CD4-positive, CD25-positive, alpha-beta regulatory T cell (primary cell): ENCODE measurements around the gene SFT2D3. TPM values are rescaled to one million over a fixed set of nuclear protein-coding genes. Genes with fewer than 3 reads are reported as not detected.

Source experiments
- ATAC-seq, 2 donors: fragments of 150-1000 bp; cut with Tn5 transposase; one replicate each; pipeline ENCODE4 v1.10.0; 2021; ENCODE audit warnings: low read depth in 2 of 2, moderate number of reproducible peaks in 2 of 2, moderate library complexity in 1 of 2
- DNase-seq, 3 donors: peaks; one replicate each; pipeline versions ENCODE4 v3.0.0 to v3.0.0-alpha.2; 2012 to 2022; ENCODE audit warnings: mixed read lengths in 1 of 3
- H3K27ac ChIP-seq: one replicate; pipeline ENCODE4 v1.7.0; 2013; ENCODE audit warnings: mild to moderate bottlenecking, low read length; ENCODE audit not compliant: insufficient read depth, poor library complexity, severe bottlenecking
- H3K27me3 ChIP-seq: one replicate; pipeline ENCODE4 v1.7.0; 2013; ENCODE audit warnings: low read length; ENCODE audit not compliant: control insufficient read depth, insufficient read depth
- H3K36me3 ChIP-seq: one replicate; pipeline ENCODE4 v1.7.0; 2013; ENCODE audit warnings: mild to moderate bottlenecking, low read length, moderate library complexity; ENCODE audit not compliant: control insufficient read depth, insufficient read depth
- H3K4me1 ChIP-seq: 2 replicates; pipeline ENCODE4 v1.7.0; 2013; ENCODE audit warnings: mild to moderate bottlenecking, low read length; ENCODE audit not compliant: insufficient read depth, control insufficient read depth, poor library complexity, severe bottlenecking
- H3K4me3 ChIP-seq: one replicate; pipeline ENCODE4 v1.7.0; 2013; ENCODE audit warnings: low read depth, mild to moderate bottlenecking, low read length, moderate library complexity
- H3K9me3 ChIP-seq, 2 experiments: 1 replicate in 1 of 2; 2 replicates in 1 of 2; pipeline ENCODE4 v1.7.0; 2013; ENCODE audit warnings: low read length in 2 of 2, mild to moderate bottlenecking in 1 of 2, moderate library complexity in 1 of 2; ENCODE audit not compliant: control insufficient read depth in 2 of 2
- H3K27ac Mint-ChIP-seq, 3 donors: one replicate each; pipeline ENCODE4 v1.8.0; 2020 to 2022; ENCODE audit warnings: mild to moderate bottlenecking in 3 of 3, mixed read lengths in 3 of 3, moderate library complexity in 2 of 3
- H3K27me3 Mint-ChIP-seq: one replicate; pipeline ENCODE4 v1.8.0; 2022; ENCODE audit warnings: mild to moderate bottlenecking, mixed read lengths
- H3K36me3 Mint-ChIP-seq: one replicate; pipeline ENCODE4 v1.8.0; 2020; ENCODE audit warnings: mixed read lengths
- H3K4me1 Mint-ChIP-seq, 4 donors: one replicate each; pipeline ENCODE4 v1.8.0; 2020 to 2022; ENCODE audit warnings: mixed read lengths in 4 of 4, mild to moderate bottlenecking in 1 of 4
- H3K4me3 Mint-ChIP-seq, 4 donors: one replicate each; pipeline ENCODE4 v1.8.0; 2020 to 2022; ENCODE audit warnings: mild to moderate bottlenecking in 4 of 4, mixed read lengths in 4 of 4, moderate library complexity in 3 of 4
- H3K9me3 Mint-ChIP-seq, 7 donors: one replicate each; pipeline ENCODE4 v1.8.0; 2020 to 2022; ENCODE audit warnings: mixed read lengths in 7 of 7, mild to moderate bottlenecking in 3 of 7, moderate library complexity in 2 of 7
- polyA plus RNA-seq, 4 donors: library from polyadenylated mRNA; unstranded; fragments of 300-500 nt; fragmentation: Illumina TruSeq; gene quantifications; one replicate each; pipeline ENCODE4 v1.2.3, GENCODE V29; 2021
- total RNA-seq: library from RNA; stranded (reverse); gene quantifications from one replicate; pipeline ENCODE4 v1.2.3, GENCODE V29; 2022

The SFT2D3 gene
- total and polyA plus RNA-seq, 5 donors from 2014 or later: 1.4 to 7.6 (median 3.4) TPM

GRCh38 chr2:127669056-127669455, 32.2 kb upstream of the SFT2D3 start:
- no peaks in the 10 kb centered on the region for H3K9me3 ChIP-seq
- H3K4me3 ChIP-seq: no peak overlapping the region
- ATAC-seq (no peak), DNase-seq (no peak)
- peaks cover 0 to 4% (median under 1%) of the 10 kb centered on the region in 4 donors for H3K4me1 Mint-ChIP-seq
- H3K36me3 Mint-ChIP-seq: peaks cover 3% of the 10 kb centered on the region
- H3K9me3 Mint-ChIP-seq: no peaks in the 10 kb centered on the region
- H3K27ac Mint-ChIP-seq: no peak overlapping the region
- peaks cover 76% of the 10 kb centered on the region for H3K27me3 Mint-ChIP-seq
- H3K36me3 ChIP-seq: no peaks in the 10 kb centered on the region
- H3K4me1 ChIP-seq: no peaks in the 10 kb centered on the region
- no peak overlapping the region for H3K27ac ChIP-seq
- peaks cover 28% of the 10 kb centered on the region for H3K27me3 ChIP-seq
- H3K4me3 Mint-ChIP-seq: no peak overlapping the region

DNA sequence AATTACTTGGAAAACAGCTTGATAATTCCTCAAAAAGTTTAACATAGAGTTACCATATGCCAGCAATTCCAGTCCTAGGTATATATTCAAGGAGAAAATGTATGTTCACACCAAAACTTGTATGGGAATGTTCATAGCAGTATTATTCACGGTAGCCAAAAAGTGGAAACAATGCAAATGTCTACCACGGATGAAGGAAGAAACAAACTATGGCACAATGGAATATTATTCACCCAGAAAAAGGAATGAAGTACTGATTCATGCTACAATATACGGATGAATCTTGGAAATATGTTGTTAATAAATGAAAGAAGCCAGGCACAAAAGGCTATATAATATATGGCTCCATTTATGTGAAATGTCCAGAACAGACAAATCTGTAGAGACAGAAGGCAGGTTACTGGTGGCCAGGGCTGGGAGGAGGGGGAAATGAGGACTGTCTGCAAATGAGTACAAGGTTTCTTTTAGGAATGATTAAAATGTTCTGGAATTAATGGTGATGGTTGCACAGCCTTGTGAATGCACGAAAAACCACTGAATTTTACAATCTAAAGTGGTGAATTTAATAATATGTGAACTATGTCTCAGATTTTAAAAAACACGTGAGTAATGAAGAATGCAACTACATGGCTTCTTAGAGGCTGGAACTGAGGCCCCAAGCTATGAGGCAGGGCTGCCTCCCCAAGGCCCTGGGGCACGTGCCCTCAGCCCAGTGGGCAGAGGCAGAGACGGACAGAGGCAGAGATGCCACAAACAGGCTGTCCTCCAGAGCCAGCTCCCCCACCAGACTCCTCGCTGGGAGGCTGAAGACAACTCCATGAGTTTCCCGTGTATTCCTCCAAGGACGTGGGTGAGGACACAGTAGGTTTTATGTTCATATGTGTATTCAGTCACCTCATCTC, 31.0 kb upstream of the SFT2D3 start:
- Mint-ChIP-seq H3K9me3 (no peaks in the 10 kb centered on the region), H3K27me3 (peaks cover 76% of the 10 kb centered on the region), H3K4me3 (no peak overlapping the region), H3K36me3 (no peaks in the 10 kb centered on the region), H3K27ac (no peak overlapping the region), H3K4me1 (peaks cover 0 to 9% (median 4%) of the 10 kb centered on the region in 4 donors)
- H3K4me3 ChIP-seq: no peak overlapping the region
- H3K4me1 ChIP-seq: peaks cover 5% of the 10 kb centered on the region
- H3K9me3 ChIP-seq: no peaks in the 10 kb centered on the region
- H3K27ac ChIP-seq: no peak overlapping the region
- H3K36me3 ChIP-seq: no peaks in the 10 kb centered on the region
- peaks cover 23% of the 10 kb centered on the region for H3K27me3 ChIP-seq
- DNase-seq (no peak), ATAC-seq (no peak)

- H3K9me3 Mint-ChIP-seq: no peaks in the 10 kb centered on the region
Measured at GRCh38 chr2:127670957-127671290, 30.4 kb upstream of the SFT2D3 start.

DNA sequence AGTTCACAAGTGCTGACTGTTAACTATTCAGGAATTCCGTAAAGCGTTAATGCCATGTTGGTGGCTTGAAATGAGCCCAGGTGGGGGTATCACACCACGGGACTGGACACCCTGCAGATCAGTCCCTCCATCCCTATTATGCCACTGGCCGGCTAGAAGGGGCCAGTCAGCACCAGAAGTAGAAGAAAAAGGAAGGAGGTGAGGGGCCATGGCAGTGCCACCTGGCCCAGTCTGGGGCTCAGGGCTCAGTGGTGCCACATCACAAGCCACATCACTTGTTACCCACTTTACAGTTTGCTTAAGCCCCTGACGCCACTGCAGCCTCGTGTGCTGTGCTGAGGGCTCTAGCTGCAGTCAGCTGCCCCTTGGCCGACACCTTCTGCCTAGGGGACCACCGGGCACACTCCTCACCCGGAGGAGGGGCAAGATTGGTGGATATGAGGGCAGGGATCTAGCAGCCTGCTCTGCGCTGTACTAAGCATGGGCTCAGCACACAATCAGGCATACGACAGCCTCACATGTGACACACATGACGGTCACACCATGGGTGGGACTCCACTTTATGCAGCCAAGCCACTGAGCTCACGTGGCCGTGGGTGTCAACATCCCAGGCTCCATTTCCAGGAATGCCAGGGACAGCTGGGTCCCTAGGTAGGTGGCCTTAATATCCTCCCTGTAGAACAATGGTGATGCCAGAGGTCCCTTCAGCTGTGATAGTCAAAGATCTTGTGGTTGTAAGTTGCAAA, 29.6 kb upstream of the SFT2D3 start:
- H3K9me3 ChIP-seq: no peaks in the 10 kb centered on the region
- Mint-ChIP-seq H3K36me3 (no peaks in the 10 kb centered on the region), H3K4me1 (peaks cover 0 to 14% (median 9%) of the 10 kb centered on the region in 4 donors), H3K4me3 (no peak overlapping the region), H3K27ac (no peak overlapping the region), H3K9me3 (no peaks in the 10 kb centered on the region), H3K27me3 (peaks cover 76% of the 10 kb centered on the region)
- H3K27me3 ChIP-seq: peaks cover 20% of the 10 kb centered on the region
- DNase-seq (no peak), ATAC-seq (peak in 1 of 2 donors; percentile 21)
- no peak overlapping the region for H3K27ac ChIP-seq
- peaks cover 10% of the 10 kb centered on the region for H3K4me1 ChIP-seq
- no peaks in the 10 kb centered on the region for H3K36me3 ChIP-seq
- H3K4me3 ChIP-seq: no peak overlapping the region

More at GRCh38 chr2:127670957-127671290, 30.4 kb upstream of the SFT2D3 start:
- H3K9me3 ChIP-seq: no peaks in the 10 kb centered on the region
- H3K27ac ChIP-seq: no peak overlapping the region
- H3K4me1 ChIP-seq: peaks cover 10% of the 10 kb centered on the region
- Mint-ChIP-seq H3K27me3 (peaks cover 74% of the 10 kb centered on the region), H3K4me3 (no peak overlapping the region), H3K4me1 (peaks cover 0 to 12% (median 7%) of the 10 kb centered on the region in 4 donors), H3K36me3 (no peaks in the 10 kb centered on the region), H3K27ac (no peak overlapping the region)
- H3K36me3 ChIP-seq: no peaks in the 10 kb centered on the region
- no peak for ATAC-seq
- DNase-seq: no peak
- peaks cover 19% of the 10 kb centered on the region for H3K27me3 ChIP-seq
- no peak overlapping the region for H3K4me3 ChIP-seq

DNA sequence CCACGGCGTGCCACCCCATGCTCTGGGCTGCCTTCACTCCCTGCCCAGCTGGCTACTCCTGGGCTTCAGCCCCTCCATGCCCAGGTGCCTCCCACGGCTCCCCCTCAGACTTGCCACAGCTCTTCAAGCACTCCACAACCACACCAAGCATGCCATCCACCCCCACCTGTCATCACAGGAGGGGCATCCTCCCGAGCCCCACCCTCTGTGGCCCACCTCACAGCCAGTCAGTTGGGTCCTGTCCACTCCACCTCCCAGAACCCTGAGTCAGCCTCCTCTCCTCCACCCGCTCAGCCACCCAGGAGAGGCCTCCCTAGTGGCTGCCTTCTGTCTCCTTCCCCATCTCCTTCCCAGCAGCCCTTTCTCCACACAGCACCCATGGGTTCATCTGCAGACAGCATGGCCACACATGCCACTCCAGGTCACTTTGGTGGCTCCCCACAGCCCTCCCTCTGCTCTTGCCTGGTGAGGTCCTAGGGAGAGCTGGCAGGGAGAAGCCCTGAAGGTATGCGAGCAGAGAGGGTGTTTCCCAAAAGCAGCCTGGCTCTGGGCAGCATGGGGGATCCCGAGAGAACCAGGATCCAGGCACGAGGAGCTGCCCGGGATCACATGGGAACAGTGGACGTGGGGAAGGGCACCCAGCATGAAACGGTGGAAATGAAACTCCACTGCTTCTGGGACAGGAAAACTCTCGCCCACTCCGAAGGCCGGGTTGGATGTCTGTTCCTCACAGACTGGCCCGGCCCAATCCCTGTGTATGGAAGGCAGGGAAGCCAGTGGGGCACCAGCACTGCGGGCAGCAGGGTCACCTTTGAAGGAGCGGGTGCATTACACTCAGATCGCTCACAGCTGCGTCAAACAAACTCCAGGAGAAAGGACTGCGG, 28.7 kb upstream of the SFT2D3 start:
- H3K27ac Mint-ChIP-seq: no peak overlapping the region

GRCh38 chr2:127673291-127674069, 27.8 kb upstream of the SFT2D3 start:
- no peak overlapping the region for H3K27ac Mint-ChIP-seq
- peaks cover 10% of the 10 kb centered on the region for H3K4me1 ChIP-seq
- H3K4me3 ChIP-seq: no peak overlapping the region
- ATAC-seq: no peak
- no peaks in the 10 kb centered on the region for H3K36me3 Mint-ChIP-seq
- H3K27me3 Mint-ChIP-seq: peaks cover 81% of the 10 kb centered on the region
- H3K36me3 ChIP-seq: no peaks in the 10 kb centered on the region
- no peak for DNase-seq
- H3K27ac ChIP-seq: no peak overlapping the region
- H3K27me3 ChIP-seq: peaks cover 24% of the 10 kb centered on the region
- no peaks in the 10 kb centered on the region for H3K9me3 ChIP-seq
- H3K4me1 Mint-ChIP-seq: peaks cover 0 to 14% (median 9%) of the 10 kb centered on the region in 4 donors
- peak overlapping the region in 2 of 4 donors; percentile 72 to 77 for H3K4me3 Mint-ChIP-seq
- no peaks in the 10 kb centered on the region for H3K9me3 Mint-ChIP-seq

More for the DNA sequence above, 28.7 kb upstream of the SFT2D3 start:
- Histone ChIP-seq H3K9me3 (no peaks in the 10 kb centered on the region), H3K4me1 (peaks cover 10% of the 10 kb centered on the region), H3K4me3 (no peak overlapping the region), H3K27ac (no peak overlapping the region), H3K36me3 (no peaks in the 10 kb centered on the region), H3K27me3 (peaks cover 22% of the 10 kb centered on the region)
- DNase-seq: no peak
- ATAC-seq: no peak
- Mint-ChIP-seq H3K4me3 (no peak overlapping the region), H3K36me3 (no peaks in the 10 kb centered on the region), H3K27me3 (peaks cover 79% of the 10 kb centered on the region), H3K9me3 (no peaks in the 10 kb centered on the region), H3K4me1 (peaks cover 0 to 14% (median 9%) of the 10 kb centered on the region in 4 donors)
